ENCODE measurements around the gene SP1. TPM values are rescaled to one million over a fixed set of nuclear protein-coding genes. Genes with fewer than 3 reads are reported as not detected.
"Not testable (repeated sequence)": the region's sequence is repeated elsewhere in the genome, so short reads cannot be mapped to it uniquely, and the experiment has no call there.

SP1 gene
- total and polyA plus RNA-seq, 2 of the 4 experiments (the other 2 are of a cell fraction) = 19.7 to 53.6 TPM

- Histone ChIP-seq H3K9me1 (ENCODE audit: insufficient read depth, low read length) (no peaks in the 10 kb centered on the region), H3K36me3 (ENCODE audit: control insufficient read depth, insufficient read depth, low read length) (no peaks in the 10 kb centered on the region), H4K91ac (ENCODE audit: insufficient read depth, low read depth, low read length) (no peak overlapping the region), H3K4me2 (ENCODE audit: low read depth, low read length) (no peak overlapping the region), H2BK20ac (ENCODE audit: low read depth, low read length) (no peak overlapping the region), H2BK15ac (ENCODE audit: low read depth, low read length) (no peak overlapping the region), H3K4me3 (ENCODE audit: insufficient read depth, low read depth, low read length) (no peak overlapping the region), H3K4me1 (ENCODE audit: control insufficient read depth, insufficient read depth, low read length) (no peaks in the 10 kb centered on the region), H4K8ac (ENCODE audit: low read depth in 2 of 2, low read length in 2 of 2) (no peak overlapping the region), H3K23ac (ENCODE audit: low read depth, low read length) (no peak overlapping the region), H2BK120ac (ENCODE audit: low read depth, low read length) (no peak overlapping the region), H3K27ac (ENCODE audit: insufficient read depth, low read length) (no peak overlapping the region), H2BK5ac (ENCODE audit: low read depth, low read length, poor library complexity, severe bottlenecking) (no peak overlapping the region), H3K18ac (ENCODE audit: low read depth, low read length) (no peak overlapping the region), H3K9ac (ENCODE audit: low read depth, low read length) (no peak overlapping the region), H3K56ac (ENCODE audit: extremely low read depth, insufficient read depth, low read length) (no peak overlapping the region), H2AFZ (replicated peaks; ENCODE audit: low read length, poor library complexity) (no peak overlapping the region), H3K9me3 (ENCODE audit: control insufficient read depth, insufficient read depth, low read length) (no peaks in the 10 kb centered on the region), H3K27me3 (ENCODE audit: control insufficient read depth, insufficient read depth, low read length) (no peaks in the 10 kb centered on the region), H3K14ac (replicated peaks; ENCODE audit: low read depth, low read length) (no peak overlapping the region), H3K79me1 (ENCODE audit: low read depth in 1 of 2, low read length in 2 of 2) (no peaks in the 10 kb centered on the region), H2AK5ac (ENCODE audit: low read depth, low read length) (no peak overlapping the region), H4K5ac (ENCODE audit: low read depth, low read length) (no peak overlapping the region), H4K20me1 (ENCODE audit: insufficient read depth, low read length) (no peaks in the 10 kb centered on the region), H3K4ac (ENCODE audit: low read depth, low read length) (no peak overlapping the region), H2AK9ac (replicated peaks; ENCODE audit: low read depth, low read length, poor library complexity) (no peak overlapping the region)
- WGBS, 2 experiments (ENCODE audit: extremely low coverage in 2 of 2, insufficient read length in 1 of 2) = no CpG with 5 or more reads among the region's 5 CpGs
- no TSS peak for BruUV-seq (replicated peaks)
- TF ChIP-seq RCOR1 (IDR thresholded peaks at IDR 0.05; ENCODE audit: insufficient replicate concordance, low read length) = no peak
- dilution Hi-C loops (cut with HindIII; ENCODE audit: low sequenced_read_pairs, unreplicated experiment) = no loop called here
- intact Hi-C loops (cut with micrococcal nuclease) = no loop called here
- DNase-seq = no peak
- no peak for ATAC-seq (ENCODE audit: low read depth)
- ChIA-PET POLR2A (ENCODE audit: unreplicated experiment) (no interaction called here), CTCF (no interaction called here)
- in situ Hi-C loops (cut with MboI; ENCODE audit: low sequenced_read_pairs) = loop anchor here (5.0 kb wide), 1 partner anchor 58 kb away; no protein-coding TSS in a partner anchor
These were observed 21.0 kb upstream of the SP1 start for GRCh38 chr12:53358836-53359419.

- no CpG with 5 or more reads among the region's 10 CpGs for WGBS, 2 experiments (ENCODE audit: extremely low coverage in 2 of 2, insufficient read length in 1 of 2)
- H3K56ac ChIP-seq (ENCODE audit: extremely low read depth, insufficient read depth, low read length); H4K91ac ChIP-seq (ENCODE audit: insufficient read depth, low read depth, low read length); H3K4me2 ChIP-seq (ENCODE audit: low read depth, low read length); ATAC-seq (ENCODE audit: low read depth); H3K36me3 ChIP-seq (ENCODE audit: control insufficient read depth, insufficient read depth, low read length); H3K4ac ChIP-seq (ENCODE audit: low read depth, low read length); H3K27me3 ChIP-seq (ENCODE audit: control insufficient read depth, insufficient read depth, low read length); H3K27ac ChIP-seq (ENCODE audit: insufficient read depth, low read length); H3K4me1 ChIP-seq (ENCODE audit: control insufficient read depth, insufficient read depth, low read length); H3K79me1 ChIP-seq (ENCODE audit: low read depth in 1 of 2, low read length in 2 of 2); H2BK120ac ChIP-seq (ENCODE audit: low read depth, low read length); H2BK5ac ChIP-seq (ENCODE audit: low read depth, low read length, poor library complexity, severe bottlenecking); DNase-seq; H2AFZ ChIP-seq (replicated peaks; ENCODE audit: low read length, poor library complexity); H2AK5ac ChIP-seq (ENCODE audit: low read depth, low read length); H3K4me3 ChIP-seq (ENCODE audit: insufficient read depth, low read depth, low read length); H3K9me1 ChIP-seq (ENCODE audit: insufficient read depth, low read length); BruUV-seq (replicated peaks); H3K14ac ChIP-seq (replicated peaks; ENCODE audit: low read depth, low read length); H2BK20ac ChIP-seq (ENCODE audit: low read depth, low read length); POLR2A ChIA-PET (ENCODE audit: unreplicated experiment); H2AK9ac ChIP-seq (replicated peaks; ENCODE audit: low read depth, low read length, poor library complexity); H4K20me1 ChIP-seq (ENCODE audit: insufficient read depth, low read length); dilution Hi-C loops (cut with HindIII; ENCODE audit: low sequenced_read_pairs, unreplicated experiment); H4K8ac ChIP-seq (ENCODE audit: low read depth in 2 of 2, low read length in 2 of 2); H3K9ac ChIP-seq (ENCODE audit: low read depth, low read length); H3K9me3 ChIP-seq (ENCODE audit: control insufficient read depth, insufficient read depth, low read length); H2BK15ac ChIP-seq (ENCODE audit: low read depth, low read length); H3K23ac ChIP-seq (ENCODE audit: low read depth, low read length); in situ Hi-C loops (cut with MboI; ENCODE audit: low sequenced_read_pairs); H4K5ac ChIP-seq (ENCODE audit: low read depth, low read length); H3K18ac ChIP-seq (ENCODE audit: low read depth, low read length): not testable (repeated sequence)
- intact Hi-C loops (cut with micrococcal nuclease) = loop anchor here (2.0 kb wide), 1 partner anchor 53 kb away; no protein-coding TSS in a partner anchor
- CTCF ChIA-PET = interaction anchor here (1.1 kb wide), 1 partner anchor 60 kb away, joined by 3 read pairs; no protein-coding TSS in a partner anchor
These were observed 18.3 kb upstream of the SP1 start for GRCh38 chr12:53361638-53362037.

All from IMR-90 (cell line).